Thyroid gland (tissue), 4 donors: ENCODE results near the gene VRK3. TPM values are rescaled to one million over a fixed set of nuclear protein-coding genes. Genes with fewer than 3 reads are reported as not detected.

Source experiments
- DNase-seq, 2 donors: peaks; one replicate each; pipeline ENCODE4 v3.0.0-alpha.2; 2019
- H3K27ac ChIP-seq, 3 donors: fragments of 200-600 bp; sonication (generic); 1 replicate in 2 of 3; 2 replicates in 1 of 3; pipeline ENCODE4 v1.5.1; 2016 to 2019; ENCODE audit warnings: mild to moderate bottlenecking in 1 of 3, moderate library complexity in 1 of 3
- H3K27me3 ChIP-seq: fragments of 200-600 bp; sonication (generic); one replicate; pipeline ENCODE4 v1.5.1; 2019
- H3K36me3 ChIP-seq, 2 donors: fragments of 200-600 bp; sonication (generic); one replicate each; pipeline ENCODE4 v1.5.1; 2016 to 2019
- H3K4me1 ChIP-seq, 2 donors: fragments of 200-600 bp; sonication (generic); one replicate each; pipeline ENCODE4 v1.5.1; 2017 to 2019
- H3K4me3 ChIP-seq, 3 donors: fragments of 200-600 bp; sonication (generic); replicated peaks in 1 of 3; 1 replicate in 2 of 3; 2 replicates in 1 of 3; pipeline ENCODE4 v1.5.1; 2016; ENCODE audit warnings: mild to moderate bottlenecking in 1 of 3
- H3K9me3 ChIP-seq: fragments of 200-600 bp; sonication (generic); one replicate; pipeline ENCODE4 v1.5.1; 2017
- POLR2A ChIP-seq, 2 donors: fragments of 450-650 bp; IDR thresholded peaks; one replicate each; pipeline ENCODE4 v1.6.1; 2017; ENCODE audit warnings: antibody characterized with exemption in 2 of 2, mild to moderate bottlenecking in 2 of 2, moderate library complexity in 1 of 2
- WGBS, 2 donors: methylation state at CpG; one replicate each; pipeline ENCODE4 v1.1.5; 2017; 5-methylcytosine and 5-hydroxymethylcytosine counted together
- intact Hi-C: fragments of 100-400 bp; cut with DNase I; formaldehyde crosslinking; loops from one replicate; pipeline ENCODE4 v1.15.1; 2023
- total RNA-seq, 4 donors: library from RNA; depleted of rRNA; stranded (reverse); fragments of >200 nt; gene quantifications; one replicate each; pipeline ENCODE4 v1.2.3, GENCODE V29; 2016
- TF ChIP-seq, protein P1 (sequence below), 6 experiments: fragments of 200-600 bp in 3 of 6; fragments of 450-650 bp in 3 of 6; sonication (generic) in 3 of 6; IDR thresholded peaks; one replicate each; pipeline ENCODE4 v1.5.1; 2016 to 2019; ENCODE audit warnings: antibody characterized with exemption in 6 of 6, mild to moderate bottlenecking in 2 of 6, inconsistent platforms in 1 of 6, moderate library complexity in 1 of 6

The VRK3 gene
- total RNA-seq, 4 donors from 2014 or later, result 34.7 to 52.1 (median 46.8) TPM

DNA sequence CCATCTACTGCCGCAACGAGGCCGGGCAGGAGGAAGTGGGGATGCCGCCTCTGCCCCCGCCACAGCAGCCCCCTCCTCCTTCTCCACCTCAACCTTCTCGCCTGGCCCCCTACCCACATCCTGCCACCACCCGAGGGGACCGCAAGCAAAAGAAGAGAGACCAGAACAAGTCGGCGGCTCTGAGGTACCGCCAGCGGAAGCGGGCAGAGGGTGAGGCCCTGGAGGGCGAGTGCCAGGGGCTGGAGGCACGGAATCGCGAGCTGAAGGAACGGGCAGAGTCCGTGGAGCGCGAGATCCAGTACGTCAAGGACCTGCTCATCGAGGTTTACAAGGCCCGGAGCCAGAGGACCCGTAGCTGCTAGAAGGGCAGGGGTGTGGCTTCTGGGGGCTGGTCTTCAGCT is 92.4 kb downstream of the VRK3 start:
- no peaks in the 10 kb centered on the region for H3K36me3 ChIP-seq
- intact Hi-C loops, result no loop called here
- H3K27ac ChIP-seq, result no peak overlapping the region
- 93 to 94% methylated on average over 25 of the region's 25 CpGs for WGBS, 2 donors
- no peaks in the 10 kb centered on the region for H3K27me3 ChIP-seq
- no peak for DNase-seq
- no peak overlapping the region for H3K4me3 ChIP-seq
- H3K4me1 ChIP-seq, result peaks cover under 1 to 13% of the 10 kb centered on the region in 2 donors
- no peaks in the 10 kb centered on the region for H3K9me3 ChIP-seq
- no peak for TF ChIP-seq POLR2A (IDR thresholded peaks at IDR 0.05)
- TF ChIP-seq, protein P1, sequence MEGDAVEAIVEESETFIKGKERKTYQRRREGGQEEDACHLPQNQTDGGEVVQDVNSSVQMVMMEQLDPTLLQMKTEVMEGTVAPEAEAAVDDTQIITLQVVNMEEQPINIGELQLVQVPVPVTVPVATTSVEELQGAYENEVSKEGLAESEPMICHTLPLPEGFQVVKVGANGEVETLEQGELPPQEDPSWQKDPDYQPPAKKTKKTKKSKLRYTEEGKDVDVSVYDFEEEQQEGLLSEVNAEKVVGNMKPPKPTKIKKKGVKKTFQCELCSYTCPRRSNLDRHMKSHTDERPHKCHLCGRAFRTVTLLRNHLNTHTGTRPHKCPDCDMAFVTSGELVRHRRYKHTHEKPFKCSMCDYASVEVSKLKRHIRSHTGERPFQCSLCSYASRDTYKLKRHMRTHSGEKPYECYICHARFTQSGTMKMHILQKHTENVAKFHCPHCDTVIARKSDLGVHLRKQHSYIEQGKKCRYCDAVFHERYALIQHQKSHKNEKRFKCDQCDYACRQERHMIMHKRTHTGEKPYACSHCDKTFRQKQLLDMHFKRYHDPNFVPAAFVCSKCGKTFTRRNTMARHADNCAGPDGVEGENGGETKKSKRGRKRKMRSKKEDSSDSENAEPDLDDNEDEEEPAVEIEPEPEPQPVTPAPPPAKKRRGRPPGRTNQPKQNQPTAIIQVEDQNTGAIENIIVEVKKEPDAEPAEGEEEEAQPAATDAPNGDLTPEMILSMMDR (IDR thresholded peaks at IDR 0.05), result no peak

DNA sequence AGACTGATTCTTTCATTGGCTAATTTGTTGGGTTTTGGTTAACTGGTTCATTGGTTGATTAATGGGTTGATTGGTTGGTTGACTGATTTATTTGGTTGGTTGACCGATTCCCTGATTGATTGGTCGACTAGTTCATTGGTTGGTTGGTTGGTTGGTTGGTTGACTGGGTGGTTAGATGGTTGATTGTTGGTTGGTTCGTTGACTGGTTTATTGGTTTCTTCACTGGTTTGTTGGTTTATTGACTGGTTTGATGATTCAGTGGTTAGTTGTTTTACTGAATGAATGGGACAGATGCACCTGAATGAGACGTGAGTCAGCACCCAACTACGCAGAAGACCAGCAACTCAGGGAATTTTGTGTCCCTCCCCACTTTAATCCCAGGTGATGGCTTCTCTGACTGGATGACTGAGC is 93.1 kb downstream of the VRK3 start:
- DNase-seq, result no peak
- no peaks in the 10 kb centered on the region for H3K36me3 ChIP-seq
- no peak overlapping the region for H3K4me3 ChIP-seq
- TF ChIP-seq, protein P1 (IDR thresholded peaks at IDR 0.05), result no peak
- no peak for TF ChIP-seq POLR2A (IDR thresholded peaks at IDR 0.05)
- H3K4me1 ChIP-seq, result peaks cover 0 to 20% of the 10 kb centered on the region in 2 donors
- H3K27ac ChIP-seq, result no peak overlapping the region
- intact Hi-C loops, result no loop called here
- 94 to 95% methylated on average over 5 of the region's 5 CpGs for WGBS, 2 donors
- no peaks in the 10 kb centered on the region for H3K27me3 ChIP-seq
- no peaks in the 10 kb centered on the region for H3K9me3 ChIP-seq

DNA sequence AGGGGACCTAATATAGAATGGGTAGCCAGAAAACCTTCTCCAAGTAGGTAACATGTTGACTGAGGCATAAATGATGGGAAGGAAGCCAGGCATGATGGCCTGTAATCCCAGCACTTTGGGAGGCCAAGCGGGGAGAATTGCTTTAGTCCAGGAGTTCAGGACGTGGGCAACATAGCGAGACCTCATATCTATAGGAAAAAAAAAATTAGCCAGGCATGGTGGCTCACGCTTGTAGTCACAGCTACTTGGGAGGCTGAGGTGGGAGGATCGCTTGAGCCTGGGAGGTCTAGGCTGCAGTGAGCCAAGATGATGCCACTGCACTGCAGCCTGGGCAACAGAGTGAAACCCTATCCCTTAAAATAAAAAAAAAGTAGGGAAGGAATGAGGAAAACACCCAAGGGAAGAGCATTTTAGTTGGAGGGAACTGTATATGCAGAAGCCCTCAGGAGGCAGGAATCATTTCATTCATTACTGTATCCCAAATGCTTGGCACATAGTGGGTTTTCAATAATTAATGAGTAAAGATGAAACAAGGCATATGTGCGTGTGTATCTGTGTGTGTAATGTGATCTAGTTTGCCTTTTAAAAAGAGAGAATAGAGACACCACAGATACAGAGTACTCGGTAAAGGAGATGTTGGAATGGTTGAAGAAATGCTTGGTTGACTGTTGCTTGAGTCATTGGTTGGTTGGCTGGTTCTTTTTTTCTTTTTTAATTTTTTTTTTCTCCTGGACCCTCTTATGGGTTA is 93.7 kb downstream of the VRK3 start:
- TF ChIP-seq, protein P1 (IDR thresholded peaks at IDR 0.05), result no peak
- TF ChIP-seq POLR2A (IDR thresholded peaks at IDR 0.05), result no peak
- Histone ChIP-seq H3K27ac (no peak overlapping the region), H3K4me3 (no peak overlapping the region), H3K4me1 (peaks cover 0 to 20% of the 10 kb centered on the region in 2 donors), H3K27me3 (no peaks in the 10 kb centered on the region), H3K9me3 (no peaks in the 10 kb centered on the region), H3K36me3 (no peaks in the 10 kb centered on the region)
- no peak for DNase-seq
- intact Hi-C loops, result no loop called here
- 93 to 95% methylated on average over 7 of the region's 7 CpGs for WGBS, 2 donors

DNA sequence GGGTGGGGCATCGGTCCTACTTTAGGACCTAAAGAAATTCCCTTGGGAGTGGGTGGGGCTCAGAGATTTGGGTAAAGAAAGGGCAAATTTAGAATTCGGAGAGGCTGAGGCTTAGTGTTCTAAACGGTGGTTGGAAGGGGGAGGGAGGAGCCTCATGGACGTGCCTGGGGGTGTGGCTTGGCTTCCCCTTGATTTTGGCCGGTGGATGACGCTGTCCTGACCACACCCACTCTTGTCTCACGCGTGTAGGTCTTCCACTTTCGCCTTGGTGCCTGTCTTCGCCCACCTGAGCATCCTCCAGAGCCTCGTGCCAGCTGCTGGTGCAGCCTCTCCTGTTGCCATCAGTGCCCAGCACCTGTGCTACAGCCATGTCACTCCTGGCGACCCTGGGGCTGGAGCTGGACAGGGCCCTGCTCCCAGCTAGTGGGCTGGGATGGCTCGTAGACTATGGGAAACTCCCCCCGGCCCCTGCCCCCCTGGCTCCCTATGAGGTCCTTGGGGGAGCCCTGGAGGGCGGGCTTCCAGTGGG is 94.6 kb downstream of the VRK3 start:
- H3K27me3 ChIP-seq, result no peaks in the 10 kb centered on the region
- H3K9me3 ChIP-seq, result no peaks in the 10 kb centered on the region
- no peak overlapping the region for H3K4me3 ChIP-seq
- 52 to 53% methylated on average over 15 of the region's 15 CpGs for WGBS, 2 donors
- DNase-seq, result peak in 1 of 2 donors; percentile 13
- no peak overlapping the region for H3K27ac ChIP-seq
- no peaks in the 10 kb centered on the region for H3K36me3 ChIP-seq
- intact Hi-C loops, result no loop called here
- peaks cover 0 to 20% of the 10 kb centered on the region in 2 donors for H3K4me1 ChIP-seq
- TF ChIP-seq, protein P1 (IDR thresholded peaks at IDR 0.05), result no peak
- TF ChIP-seq POLR2A (IDR thresholded peaks at IDR 0.05), result no peak
